H1 (cell line): Measurements from ENCODE around the gene LRP1. TPM values are rescaled to one million over a fixed set of nuclear protein-coding genes. Genes with fewer than 3 reads are reported as not detected.

Experiments used
- CTCF ChIA-PET: fragments of 300-600 bp; sonication (Branson Sonifier 250); formaldehyde crosslinking; loops from one replicate; lab custom pipeline; 2021; ENCODE audit not compliant: partially characterized antibody; lab: Charles Lee
- POLR2A ChIA-PET: fragments of 300-600 bp; sonication (Branson Sonifier 250); formaldehyde crosslinking; loops from one replicate; lab custom pipeline; 2021; ENCODE audit warnings: inconsistent platforms; ENCODE audit not compliant: partially characterized antibody; lab: Charles Lee
- DNase-seq, 2 experiments: peaks; one replicate each; pipeline versions ENCODE4 v3.0.0 to v3.0.0-alpha.2; 2010 to 2022; ENCODE audit warnings: low spot score in 2 of 2, low read depth in 1 of 2, mixed read lengths in 1 of 2
- FAIRE-seq: peaks from 2 replicates; lab custom pipeline; 2011; peaks lifted over from hg19 to GRCh38; lab: Jason Lieb, UNC
- H2AFZ ChIP-seq: 2 replicates; pipeline ENCODE4 v1.8.1; 2012; ENCODE audit warnings: low read length, inconsistent platforms
- H2AK5ac ChIP-seq: 2 replicates; pipeline ENCODE4 v1.6.1; 2013; ENCODE audit warnings: low read depth, low read length
- H2BK120ac ChIP-seq: replicated peaks from 2 replicates; pipeline ENCODE3; 2013; ENCODE audit warnings: low read depth, low read length, inconsistent platforms
- H2BK12ac ChIP-seq: 2 replicates; pipeline ENCODE4 v1.6.1; 2013; ENCODE audit warnings: low read depth, low read length
- H2BK15ac ChIP-seq: 2 replicates; pipeline ENCODE4 v1.6.1; 2013; ENCODE audit warnings: low read length
- H2BK20ac ChIP-seq: 2 replicates; pipeline ENCODE4 v1.6.1; 2013; ENCODE audit warnings: low read length
- H2BK5ac ChIP-seq: 2 replicates; pipeline ENCODE4 v1.6.1; 2013; ENCODE audit warnings: low read depth, low read length
- H3K14ac ChIP-seq: 2 replicates; pipeline ENCODE4 v1.6.1; 2013; ENCODE audit warnings: inconsistent platforms; ENCODE audit not compliant: insufficient read length
- H3K18ac ChIP-seq: 2 replicates; pipeline ENCODE4 v1.6.1; 2013; ENCODE audit warnings: low read length; ENCODE audit errors: extremely low read depth
- H3K23ac ChIP-seq: 2 replicates; pipeline ENCODE4 v1.6.1; 2013; ENCODE audit warnings: inconsistent platforms; ENCODE audit not compliant: insufficient read length
- H3K23me2 ChIP-seq: 2 replicates; pipeline ENCODE4 v1.6.1; 2013; ENCODE audit warnings: low read depth, low read length
- H3K27ac ChIP-seq: 2 replicates; pipeline ENCODE4 v1.6.1; 2011; ENCODE audit warnings: low read depth, low read length, inconsistent platforms
- H3K27me3 ChIP-seq, 4 experiments: replicated peaks in 1 of 4; 1 replicate in 1 of 4; 2 replicates in 3 of 4; pipeline versions ENCODE4 v1.6.1 to v1.8.1; 2011 to 2013; ENCODE audit warnings: low read length in 3 of 4, mild to moderate bottlenecking in 3 of 4, inconsistent platforms in 2 of 4, mixed read lengths in 2 of 4, moderate library complexity in 1 of 4; ENCODE audit not compliant: control insufficient read depth in 3 of 4, insufficient read depth in 3 of 4; ENCODE audit errors: extremely low read depth in 1 of 4
- H3K36me3 ChIP-seq, 4 experiments: 2 replicates each; pipeline versions ENCODE4 v1.6.1 to v1.8.1; 2011 to 2013; ENCODE audit warnings: mild to moderate bottlenecking in 4 of 4, low read length in 3 of 4, moderate library complexity in 2 of 4, control low read depth in 1 of 4, inconsistent platforms in 1 of 4; ENCODE audit not compliant: insufficient read depth in 4 of 4, control insufficient read depth in 2 of 4
- H3K4ac ChIP-seq: replicated peaks from 2 replicates; pipeline ENCODE3; 2013; ENCODE audit warnings: low read length, low read depth, mixed read lengths, inconsistent platforms; ENCODE audit not compliant: insufficient read length
- H3K4me1 ChIP-seq, 4 experiments: replicated peaks in 1 of 4; 1 replicate in 1 of 4; 2 replicates in 3 of 4; pipeline versions ENCODE4 v1.6.1 to v1.8.1; 2011 to 2013; ENCODE audit warnings: low read length in 3 of 4, inconsistent platforms in 2 of 4, mixed read lengths in 1 of 4; ENCODE audit not compliant: insufficient read depth in 4 of 4, control insufficient read depth in 3 of 4
- H3K4me2 ChIP-seq, 2 experiments: 2 replicates each; pipeline versions ENCODE4 v1.6.1 to v1.8.1; 2011 to 2013; ENCODE audit warnings: low read depth in 2 of 2, low read length in 2 of 2, control low read depth in 1 of 2, inconsistent platforms in 1 of 2, mild to moderate bottlenecking in 1 of 2; ENCODE audit not compliant: insufficient read depth in 1 of 2
- H3K4me3 ChIP-seq, 4 experiments: fragments of 200-600, 300-600 bp in 1 of 4; sonication (generic), shearing (Covaris generic), sonication (Bioruptor Twin) in 1 of 4; 2 replicates each; pipeline versions ENCODE4 v1.5.1 to v1.8.1; 2011 to 2016; ENCODE audit warnings: low read length in 4 of 4, low read depth in 3 of 4, control low read depth in 2 of 4, inconsistent platforms in 2 of 4, mild to moderate bottlenecking in 2 of 4, mixed read lengths in 1 of 4, moderate library complexity in 1 of 4; ENCODE audit not compliant: insufficient read depth in 2 of 4; ENCODE audit errors: extremely low read depth in 1 of 4
- H3K56ac ChIP-seq: replicated peaks from 2 replicates; pipeline ENCODE3; 2013; ENCODE audit warnings: low read depth, mild to moderate bottlenecking, mixed read lengths, low read length, inconsistent platforms; ENCODE audit not compliant: insufficient read length
- H3K79me1 ChIP-seq: 2 replicates; pipeline ENCODE4 v1.6.1; 2013; ENCODE audit warnings: low read depth, low read length, control low read depth
- H3K79me2 ChIP-seq, 2 experiments: 2 replicates each; pipeline versions ENCODE4 v1.6.1 to v1.8.1; 2012 to 2013; ENCODE audit warnings: low read length in 2 of 2, mild to moderate bottlenecking in 2 of 2, inconsistent platforms in 1 of 2; ENCODE audit not compliant: insufficient read depth in 2 of 2, control insufficient read depth in 1 of 2
- H3K9ac ChIP-seq, 4 experiments: replicated peaks in 1 of 4; 1 replicate in 1 of 4; 2 replicates in 3 of 4; pipeline versions ENCODE4 v1.6.1 to v1.8.1; 2011 to 2013; ENCODE audit warnings: low read depth in 3 of 4, low read length in 3 of 4, control low read depth in 2 of 4, mild to moderate bottlenecking in 2 of 4, moderate library complexity in 2 of 4, inconsistent platforms in 1 of 4; ENCODE audit errors: extremely low read depth in 1 of 4
- H3K9me3 ChIP-seq, 2 experiments: 2 replicates each; pipeline versions ENCODE4 v1.6.1 to v1.8.1; 2012 to 2013; ENCODE audit warnings: mild to moderate bottlenecking in 2 of 2, moderate library complexity in 2 of 2, control low read depth in 1 of 2, inconsistent platforms in 1 of 2, low read depth in 1 of 2, low read length in 1 of 2, mixed read lengths in 1 of 2; ENCODE audit not compliant: insufficient read depth in 2 of 2
- H4K20me1 ChIP-seq, 2 experiments: replicated peaks in 1 of 2; 2 replicates each; pipeline versions ENCODE3 to v1.8.1; 2011 to 2013; ENCODE audit warnings: inconsistent platforms in 2 of 2, low read length in 2 of 2, mild to moderate bottlenecking in 1 of 2; ENCODE audit not compliant: insufficient read depth in 2 of 2, control insufficient read depth in 1 of 2
- H4K5ac ChIP-seq: 2 replicates; pipeline ENCODE4 v1.6.1; 2013; ENCODE audit warnings: low read length, low read depth, mixed read lengths, inconsistent platforms; ENCODE audit not compliant: insufficient read length
- H4K8ac ChIP-seq: 2 replicates; pipeline ENCODE4 v1.8.0; 2013; ENCODE audit warnings: mild to moderate bottlenecking, moderate library complexity, low read length, inconsistent platforms; ENCODE audit not compliant: insufficient read depth; ENCODE audit errors: extremely low read depth
- H4K91ac ChIP-seq: replicated peaks from 2 replicates; pipeline ENCODE3; 2013; ENCODE audit warnings: low read length, mixed read lengths, inconsistent platforms; ENCODE audit not compliant: insufficient read length
- CHD1 ChIP-seq: IDR thresholded peaks from 2 replicates; pipeline ENCODE4 v1.6.1; 2012; ENCODE audit warnings: low read depth, low read length, improper control_type of control experiment
- EZH2 ChIP-seq: fragments of 200-600 bp; sonication (generic); IDR thresholded peaks from 2 replicates; pipeline ENCODE4 v1.7.1; 2012; ENCODE audit warnings: low read depth, mild to moderate bottlenecking, moderate library complexity, low read length, inconsistent platforms; ENCODE audit not compliant: severe bottlenecking
- MAFK ChIP-seq: IDR thresholded peaks from 2 replicates; pipeline ENCODE4 v1.6.1; 2012; ENCODE audit warnings: low read depth, mild to moderate bottlenecking, improper control_type of control experiment, low read length
- NANOG ChIP-seq: IDR thresholded peaks from 2 replicates; pipeline ENCODE4 v1.6.1; 2011; ENCODE audit warnings: low read length, low read depth, mild to moderate bottlenecking, inconsistent platforms; ENCODE audit not compliant: insufficient read depth, poor library complexity, severe bottlenecking
- POLR2AphosphoS5 ChIP-seq: IDR thresholded peaks from 2 replicates; pipeline ENCODE4 v1.6.1; 2011; ENCODE audit warnings: low read depth, low read length
- RFX5 ChIP-seq: IDR thresholded peaks from 2 replicates; pipeline ENCODE4 v1.6.1; 2011; ENCODE audit warnings: low read depth, low read length, improper control_type of control experiment, borderline replicate concordance
- SIN3A ChIP-seq, 2 experiments: IDR thresholded peaks in 1 of 2; conservative IDR thresholded peaks in 1 of 2; 2 replicates each; pipeline ENCODE4 v1.6.1; 2011 to 2012; ENCODE audit warnings: low read length in 2 of 2, improper control_type of control experiment in 1 of 2, low read depth in 1 of 2, mild to moderate bottlenecking in 1 of 2
- ZNF274 ChIP-seq: IDR thresholded peaks from 2 replicates; pipeline ENCODE4 v1.7.0; 2012; ENCODE audit warnings: low read length, borderline replicate concordance; ENCODE audit errors: extremely low read depth
- WGBS, 2 experiments: shearing (Covaris generic) in 1 of 2; methylation state at CpG; one replicate each; pipeline versions ENCODE4 v1.1.6 to v1.1.7; 2013 to 2015; ENCODE audit warnings: low lambda C conversion rate in 2 of 2, mixed read lengths in 2 of 2, inconsistent platforms in 1 of 2, low coverage in 1 of 2, missing lambda C conversion rate in 1 of 2; ENCODE audit not compliant: insufficient replicate concordance in 2 of 2, insufficient coverage in 1 of 2, insufficient read length in 1 of 2; ENCODE audit errors: extremely low coverage in 1 of 2, missing lambda C conversion rate in 1 of 2; 5-methylcytosine and 5-hydroxymethylcytosine counted together
- polyA plus RNA-seq, 7 experiments: library from polyadenylated mRNA; depleted of rRNA in 3 of 7; stranded (reverse) in 5 of 7; unstranded in 2 of 7; fragments of >200 nt in 5 of 7; fragments of 200-250 nt in 2 of 7; gene quantifications; 1 replicate in 5 of 7; 2 replicates in 1 of 7; 4 replicates in 1 of 7; pipeline versions ENCODE4 v1.2.1 to v1.2.3, GENCODE V29; 2011 to 2013; ENCODE audit warnings: missing spikeins in 2 of 7, mixed read lengths in 2 of 7
- total RNA-seq: library from RNA; stranded (reverse); fragmentation: NEBNext Ultra II Directional; extraction: Animal tissue kit (Norgen Biotek cat#: 25700); gene quantifications from 2 replicates; pipeline ENCODE4 v1.2.1, GENCODE V29; 2021
- TF ChIP-seq, protein P1 (sequence below): IDR thresholded peaks from 2 replicates; pipeline ENCODE4 v1.6.1; 2012; ENCODE audit warnings: low read length, inconsistent platforms

Gene LRP1
- total and polyA plus RNA-seq, 2 of the 8 experiments (the other 6 are each of a cell fraction or from before 2014, with no cell fraction given) = 35.3 to 92.5 TPM

- H3K4me3 ChIP-seq = no peak overlapping the region
- no peak for DNase-seq
- H3K4ac ChIP-seq = no peak overlapping the region
- no peak overlapping the region for H3K9ac ChIP-seq
- WGBS, 2 experiments = 90% methylated on average over 27 of the region's 27 CpGs; no CpG with 5 or more reads in 1 of the 2 experiments
- peaks cover 9 to 26% (median 17%) of the 10 kb centered on the region in 4 experiments for H3K4me1 ChIP-seq
- H4K8ac ChIP-seq = peak overlapping the region; percentile 9; the same call in 1 of the 2 replicates
- no peak overlapping the region for H2BK5ac ChIP-seq
- H3K9me3 ChIP-seq = no peaks in the 10 kb centered on the region
- H2BK12ac ChIP-seq = no peak overlapping the region
- no peak overlapping the region for H3K18ac ChIP-seq
- no peak overlapping the region for H4K91ac ChIP-seq
- no peak overlapping the region for H3K23ac ChIP-seq
- ChIA-PET POLR2A (interaction anchor here (1.2 to 8.8 kb wide), 6 partner anchors 10 to 35 kb away, joined by 3 to 686 read pairs (median 18); partner anchors contain the start of gene SHMT2), CTCF (interaction anchor here (0.6 to 10.1 kb wide), 14 partner anchors 10 to 251 kb away, joined by 3 to 726 read pairs (median 5); partner anchors contain the start of genes SHMT2 and STAC3)
- peaks cover 21 to 33% (median 30%) of the 10 kb centered on the region in 4 experiments for H3K27me3 ChIP-seq
- H4K5ac ChIP-seq = no peak overlapping the region
- H3K14ac ChIP-seq = no peak overlapping the region
- H3K23me2 ChIP-seq = peaks cover 3% of the 10 kb centered on the region; the same call in 1 of the 2 replicates
- H2BK120ac ChIP-seq = no peak overlapping the region
- H3K36me3 ChIP-seq = peaks cover 5 to 39% (median 25%) of the 10 kb centered on the region in 4 experiments; a peak in 7 of 8 replicates
- H3K56ac ChIP-seq = no peak overlapping the region
- no peak overlapping the region for H2AFZ ChIP-seq
- no peak overlapping the region for H2BK20ac ChIP-seq
- FAIRE-seq = no peak
- H3K79me1 ChIP-seq = no peaks in the 10 kb centered on the region
- no peaks in the 10 kb centered on the region for H3K79me2 ChIP-seq
- no peak overlapping the region for H3K27ac ChIP-seq
- peaks cover 2 to 11% of the 10 kb centered on the region in 2 experiments for H4K20me1 ChIP-seq
- H3K4me2 ChIP-seq = no peak overlapping the region
- no peak overlapping the region; the same call in 1 of the 2 replicates for H2AK5ac ChIP-seq
- no peak overlapping the region for H2BK15ac ChIP-seq
- TF ChIP-seq EZH2 = no peak
- TF ChIP-seq CHD1 = no peak
- no peak for TF ChIP-seq SIN3A (conservative IDR thresholded peaks at IDR 0.05 in 1 of 2, IDR thresholded peaks at IDR 0.05 in 1 of 2; ENCODE audit: low read depth in 1 of 2, low read length in 2 of 2)
- TF ChIP-seq NANOG = no peak
- TF ChIP-seq POLR2AphosphoS5 = no peak
- TF ChIP-seq, protein P1, sequence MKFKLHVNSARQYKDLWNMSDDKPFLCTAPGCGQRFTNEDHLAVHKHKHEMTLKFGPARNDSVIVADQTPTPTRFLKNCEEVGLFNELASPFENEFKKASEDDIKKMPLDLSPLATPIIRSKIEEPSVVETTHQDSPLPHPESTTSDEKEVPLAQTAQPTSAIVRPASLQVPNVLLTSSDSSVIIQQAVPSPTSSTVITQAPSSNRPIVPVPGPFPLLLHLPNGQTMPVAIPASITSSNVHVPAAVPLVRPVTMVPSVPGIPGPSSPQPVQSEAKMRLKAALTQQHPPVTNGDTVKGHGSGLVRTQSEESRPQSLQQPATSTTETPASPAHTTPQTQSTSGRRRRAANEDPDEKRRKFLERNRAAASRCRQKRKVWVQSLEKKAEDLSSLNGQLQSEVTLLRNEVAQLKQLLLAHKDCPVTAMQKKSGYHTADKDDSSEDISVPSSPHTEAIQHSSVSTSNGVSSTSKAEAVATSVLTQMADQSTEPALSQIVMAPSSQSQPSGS = no peak
- no peak for TF ChIP-seq RFX5
- no peak for TF ChIP-seq ZNF274
- no peak for TF ChIP-seq MAFK
Measured at GRCh38 chr12:57211791-57212700, 83.8 kb downstream of the LRP1 start.
